ENCODE measurements around the gene CACNB4. TPM values are rescaled to one million over a fixed set of nuclear protein-coding genes. Genes with fewer than 3 reads are reported as not detected.
A peak's percentile ranks its signal among the peaks of the same experiment; 100 is the strongest.

CACNB4 gene
- total RNA-seq, 2 experiments from 2014 or later: 0.14 to 0.20 TPM

GRCh38 chr2:151823651-151824050, 275.2 kb downstream of the CACNB4 start:
- CTCF ChIA-PET: interaction anchor here (1.5 kb wide), 1 partner anchor 13 kb away, joined by 4 read pairs; no protein-coding TSS in a partner anchor
- H3K36me3 Mint-ChIP-seq (ENCODE audit: low read depth): peaks cover 27% of the 10 kb centered on the region

GRCh38 chr2:151819920-151820319, 278.9 kb downstream of the CACNB4 start:
- TF ChIP-seq CTCF (IDR thresholded peaks at IDR 0.05): no peak
- Histone ChIP-seq H3K27ac (ENCODE audit: low read depth in 1 of 2, low read length in 2 of 2) (no peak overlapping the region), H3K4me3 (ENCODE audit: low read length) (no peak overlapping the region), H3K36me3 (ENCODE audit: insufficient read depth, low read length) (peaks cover 5% of the 10 kb centered on the region), H3K27me3 (ENCODE audit: control insufficient read depth in 1 of 2, insufficient read depth in 2 of 2, low read length in 2 of 2) (no peaks in the 10 kb centered on the region), H3K9me3 (ENCODE audit: control insufficient read depth in 1 of 2, insufficient read depth in 1 of 2, low read length in 2 of 2) (no peaks in the 10 kb centered on the region), H3K4me1 (ENCODE audit: insufficient read depth, low read length) (peaks cover 6% of the 10 kb centered on the region)
- intact Hi-C loops (cut with DNase I, micrococcal nuclease): loop anchor here in 1 of 2 experiments (10.0 kb wide), 4 partner anchors 355 to 555 kb away; partner anchors contain the start of genes RBM43 and STAM2
- ChIA-PET POLR2A (no interaction called here), CTCF (no interaction called here)
- Mint-ChIP-seq H3K4me1 (ENCODE audit: low read depth) (peaks cover 51% of the 10 kb centered on the region), H3K27me3 (no peaks in the 10 kb centered on the region), H3K9me3 (no peaks in the 10 kb centered on the region), H3K27ac (no peak overlapping the region), H3K36me3 (ENCODE audit: low read depth) (peaks cover 23% of the 10 kb centered on the region), H3K4me3 (no peak overlapping the region)
- ATAC-seq (ENCODE audit: poor library complexity) (no peak), DNase-seq (no peak)

More at GRCh38 chr2:151823651-151824050, 275.2 kb downstream of the CACNB4 start:
- H3K4me1 ChIP-seq (ENCODE audit: insufficient read depth, low read length): peaks cover 15% of the 10 kb centered on the region
- no peaks in the 10 kb centered on the region for H3K36me3 ChIP-seq (ENCODE audit: insufficient read depth, low read length)
- H3K4me1 Mint-ChIP-seq (ENCODE audit: low read depth): peaks cover 77% of the 10 kb centered on the region
- H3K27ac ChIP-seq (ENCODE audit: low read depth in 1 of 2, low read length in 2 of 2): no peak overlapping the region
- peak overlapping the region; percentile 1 for H3K4me3 Mint-ChIP-seq
- H3K9me3 ChIP-seq (ENCODE audit: control insufficient read depth in 1 of 2, insufficient read depth in 1 of 2, low read length in 2 of 2): no peaks in the 10 kb centered on the region
- no peak for DNase-seq
- H3K27me3 Mint-ChIP-seq: no peaks in the 10 kb centered on the region
- no peak overlapping the region for H3K4me3 ChIP-seq (ENCODE audit: low read length)
- POLR2A ChIA-PET: no interaction called here
- no peak for ATAC-seq (ENCODE audit: poor library complexity)
- TF ChIP-seq CTCF (IDR thresholded peaks at IDR 0.05): no peak
- H3K27ac Mint-ChIP-seq: no peak overlapping the region
- intact Hi-C loops (cut with DNase I, micrococcal nuclease): loop anchor here in 1 of 2 experiments (10.0 kb wide), 4 partner anchors 351 to 559 kb away; partner anchors contain the start of genes RBM43 and STAM2
- H3K27me3 ChIP-seq (ENCODE audit: control insufficient read depth in 1 of 2, insufficient read depth in 2 of 2, low read length in 2 of 2): no peaks in the 10 kb centered on the region
- H3K9me3 Mint-ChIP-seq: no peaks in the 10 kb centered on the region

GRCh38 chr2:151817929-151818328, 280.9 kb downstream of the CACNB4 start:
- intact Hi-C loops (cut with DNase I, micrococcal nuclease): no loop called here
- Histone ChIP-seq H3K4me3 (ENCODE audit: low read length) (no peak overlapping the region), H3K36me3 (ENCODE audit: insufficient read depth, low read length) (peaks cover 24% of the 10 kb centered on the region), H3K4me1 (ENCODE audit: insufficient read depth, low read length) (no peaks in the 10 kb centered on the region), H3K27ac (ENCODE audit: low read depth in 1 of 2, low read length in 2 of 2) (no peak overlapping the region), H3K27me3 (ENCODE audit: control insufficient read depth in 1 of 2, insufficient read depth in 2 of 2, low read length in 2 of 2) (no peaks in the 10 kb centered on the region), H3K9me3 (ENCODE audit: control insufficient read depth in 1 of 2, insufficient read depth in 1 of 2, low read length in 2 of 2) (no peaks in the 10 kb centered on the region)
- no peaks in the 10 kb centered on the region for H3K9me3 Mint-ChIP-seq
- no peak for DNase-seq
- no peak overlapping the region for H3K27ac Mint-ChIP-seq
- CTCF ChIA-PET: no interaction called here
- peaks cover 42% of the 10 kb centered on the region for H3K36me3 Mint-ChIP-seq (ENCODE audit: low read depth)
- H3K27me3 Mint-ChIP-seq: no peaks in the 10 kb centered on the region
- POLR2A ChIA-PET: no interaction called here
- peaks cover 33% of the 10 kb centered on the region for H3K4me1 Mint-ChIP-seq (ENCODE audit: low read depth)
- TF ChIP-seq CTCF (IDR thresholded peaks at IDR 0.05): no peak
- no peak for ATAC-seq (ENCODE audit: poor library complexity)
- H3K4me3 Mint-ChIP-seq: no peak overlapping the region

Data from CD4-positive, alpha-beta T cell (primary cell).